GM18502 (cell line): ENCODE results near the gene KAZN.

Experiments
- ATAC-seq: cut with Tn5 transposase; IDR thresholded peaks from one replicate; pipeline ENCODE4 v1.9.1; 2021; ENCODE audit warnings: mild to moderate bottlenecking; ENCODE audit not compliant: unreplicated experiment, poor library complexity

KAZN gene

GRCh38 chr1:14610761-14611160 is 12.3 kb downstream of the KAZN start:
- ATAC-seq, result no peak

GRCh38 chr1:14611792-14612191 is 13.3 kb downstream of the KAZN start:
- ATAC-seq, result no peak

- ATAC-seq, result no peak
Measured at GRCh38 chr1:14612256-14612655, 13.8 kb downstream of the KAZN start.

- ATAC-seq, result no peak
Measured at GRCh38 chr1:14613926-14614325, 15.4 kb downstream of the KAZN start.

GRCh38 chr1:14614341-14614740 is 15.9 kb downstream of the KAZN start:
- ATAC-seq, result no peak

- ATAC-seq, result no peak
Measured at GRCh38 chr1:14615549-14616218, 17.2 kb downstream of the KAZN start.

GRCh38 chr1:14616632-14617396 is 18.3 kb downstream of the KAZN start:
- no peak for ATAC-seq

GRCh38 chr1:14617791-14618190 is 19.3 kb downstream of the KAZN start:
- ATAC-seq, result no peak

- no peak for ATAC-seq
Measured at GRCh38 chr1:14620941-14621340, 22.5 kb downstream of the KAZN start.

- no peak for ATAC-seq
Measured at GRCh38 chr1:14623090-14623489, 24.6 kb downstream of the KAZN start.

- ATAC-seq, result no peak
Measured at GRCh38 chr1:14624941-14625340, 26.5 kb downstream of the KAZN start.

GRCh38 chr1:14625572-14625971 is 27.1 kb downstream of the KAZN start:
- ATAC-seq, result no peak

- ATAC-seq, result no peak
Measured at GRCh38 chr1:14625996-14626395, 27.5 kb downstream of the KAZN start.

- ATAC-seq, result no peak
Measured at GRCh38 chr1:14626869-14627607, 28.6 kb downstream of the KAZN start.

- no peak for ATAC-seq
Measured at GRCh38 chr1:14627608-14628489, 29.4 kb downstream of the KAZN start.

- ATAC-seq, result no peak
Measured at GRCh38 chr1:14629363-14630014, 31.0 kb downstream of the KAZN start.

GRCh38 chr1:14630986-14631385 is 32.5 kb downstream of the KAZN start:
- no peak for ATAC-seq

- ATAC-seq, result no peak
Measured at GRCh38 chr1:14631421-14631820, 32.9 kb downstream of the KAZN start.

GRCh38 chr1:14634486-14634885 is 36.0 kb downstream of the KAZN start:
- ATAC-seq, result no peak

- no peak for ATAC-seq
Measured at GRCh38 chr1:14635421-14635820, 36.9 kb downstream of the KAZN start.
